HCT116 (cell line): ENCODE data around the gene SERPINA3. TPM values are rescaled to one million over a fixed set of nuclear protein-coding genes. Genes with fewer than 3 reads are reported as not detected.

Source experiments
- ATAC-seq: fragments of 200-7000 bp; cut with Tn5 transposase; 2 replicates; pipeline ENCODE4 v1.9.1; 2020; ENCODE audit warnings: mild to moderate bottlenecking, moderate library complexity
- BruUV-seq: library from RNA; stranded (reverse); fragments of 400-500 nt; replicated peaks from 2 replicates; lab custom pipeline; 2021; lab: Mats Ljungman, UMichigan
- CTCF ChIA-PET: fragments of 300-600 bp; sonication (Branson Sonifier 250); formaldehyde crosslinking; loops from one replicate; lab custom pipeline; 2021; ENCODE audit warnings: antibody characterized with exemption; lab: Charles Lee
- POLR2A ChIA-PET: fragments of 300-600, 350-600 bp; sonication (Branson Sonifier 250); formaldehyde crosslinking; loops from one replicate; lab custom pipeline; 2021; ENCODE audit warnings: antibody characterized with exemption; lab: Charles Lee
- RAD21 ChIA-PET, 2 experiments: fragments of 300-600 bp; sonication (Branson Sonifier 250); formaldehyde crosslinking; loops; one replicate each; lab custom pipeline; 2023; ENCODE audit warnings: low total read pairs in 2 of 2; ENCODE audit not compliant: uncharacterized antibody in 2 of 2, unreplicated experiment in 2 of 2, low non-redundant PET in 1 of 2; lab: Charles Lee
- DNase-seq: peaks from one replicate; pipeline ENCODE4 v3.0.0-alpha.2; 2010; ENCODE audit warnings: low read depth, low spot score
- H2AFZ ChIP-seq: fragments of 200-600 bp; shearing (Covaris generic), sonication (generic); 2 replicates; pipeline ENCODE4 v1.6.1; 2017; ENCODE audit warnings: low read depth, mixed run types, mixed read lengths, antibody characterized with exemption, low read length; ENCODE audit not compliant: poor library complexity, severe bottlenecking
- H3K27ac ChIP-seq: 2 replicates; pipeline ENCODE4 v1.5.1; 2012; ENCODE audit warnings: low read depth, low read length
- H3K27me3 ChIP-seq: fragments of 200-600 bp; sonication (generic); 2 replicates; pipeline ENCODE4 v1.6.1; 2016; ENCODE audit warnings: mixed run types, low read length, mixed read lengths; ENCODE audit not compliant: insufficient read depth
- H3K36me3 ChIP-seq, 2 experiments: fragments of 200-500 bp in 1 of 2; fragments of 200-600 bp in 1 of 2; sonication (Bioruptor generic) in 1 of 2; sonication (generic) in 1 of 2; 2 replicates each; pipeline versions ENCODE4 v1.5.1 to v1.6.1; 2014 to 2016; ENCODE audit warnings: low read length in 2 of 2, inconsistent platforms in 1 of 2, mixed read lengths in 1 of 2, mixed run types in 1 of 2; ENCODE audit not compliant: insufficient read depth in 2 of 2, control insufficient read depth in 1 of 2
- H3K4me1 ChIP-seq, 2 experiments: fragments of 200-600 bp in 1 of 2; sonication (generic) in 1 of 2; 2 replicates each; pipeline versions ENCODE4 v1.5.1 to v1.6.1; 2012 to 2017; ENCODE audit warnings: low read length in 2 of 2, inconsistent platforms in 1 of 2, mild to moderate bottlenecking in 1 of 2, mixed read lengths in 1 of 2, mixed run types in 1 of 2, moderate library complexity in 1 of 2; ENCODE audit not compliant: insufficient read depth in 2 of 2, control insufficient read depth in 1 of 2
- H3K4me2 ChIP-seq: fragments of 200-600 bp; sonication (generic); 2 replicates; pipeline ENCODE4 v1.6.1; 2017; ENCODE audit warnings: mixed run types, low read length, mixed read lengths
- H3K4me3 ChIP-seq, 2 experiments: fragments of 200-600 bp in 1 of 2; sonication (generic) in 1 of 2; replicated peaks in 1 of 2; 2 replicates each; pipeline ENCODE4 v1.5.1; 2011 to 2016; ENCODE audit warnings: low read length in 2 of 2, control low read depth in 1 of 2, low read depth in 1 of 2, mild to moderate bottlenecking in 1 of 2, mixed read lengths in 1 of 2, mixed run types in 1 of 2
- H3K79me2 ChIP-seq: fragments of 200-600 bp; sonication (generic); 2 replicates; pipeline ENCODE4 v1.6.1; 2017; ENCODE audit warnings: mild to moderate bottlenecking, mixed run types, low read length, moderate library complexity, mixed read lengths; ENCODE audit not compliant: insufficient read depth
- H3K9ac ChIP-seq: fragments of 200-600 bp; sonication (generic); 2 replicates; pipeline ENCODE4 v1.6.1; 2016; ENCODE audit warnings: low read length, mixed read lengths
- H3K9me2 ChIP-seq: fragments of 200-600 bp; sonication (generic), shearing (Covaris generic); 2 replicates; pipeline ENCODE4 v1.6.1; 2017; ENCODE audit warnings: mixed run types, mild to moderate bottlenecking, moderate library complexity; ENCODE audit not compliant: insufficient read depth
- H3K9me3 ChIP-seq, 2 experiments: fragments of 200-500 bp in 1 of 2; fragments of 200-600 bp in 1 of 2; sonication (Bioruptor generic) in 1 of 2; sonication (generic) in 1 of 2; 2 replicates each; pipeline ENCODE4 v1.6.1; 2014 to 2017; ENCODE audit warnings: low read length in 2 of 2, mixed read lengths in 2 of 2, inconsistent platforms in 1 of 2, low read depth in 1 of 2, mild to moderate bottlenecking in 1 of 2, mixed run types in 1 of 2, moderate library complexity in 1 of 2; ENCODE audit not compliant: control insufficient read depth in 1 of 2, insufficient read depth in 1 of 2
- H4K20me1 ChIP-seq: fragments of 200-600 bp; sonication (generic), shearing (Covaris generic); 2 replicates; pipeline ENCODE4 v1.6.1; 2017; ENCODE audit warnings: mixed run types, mild to moderate bottlenecking, moderate library complexity; ENCODE audit not compliant: insufficient read depth
- CEBPB ChIP-seq: IDR thresholded peaks from 2 replicates; pipeline ENCODE4 v1.6.1; 2012; ENCODE audit warnings: low read depth
- CTCF ChIP-seq, 3 experiments: fragments of 200-600 bp in 1 of 3; sonication (generic) in 1 of 3; IDR thresholded peaks in 2 of 3; conservative IDR thresholded peaks in 1 of 3; 2 replicates each; pipeline ENCODE4 v1.5.1; 2012 to 2017; ENCODE audit warnings: low read depth in 2 of 3, low read length in 2 of 3, antibody characterized with exemption in 1 of 3, borderline replicate concordance in 1 of 3, control low read depth in 1 of 3, mild to moderate bottlenecking in 1 of 3, mixed read lengths in 1 of 3, mixed run types in 1 of 3, moderate library complexity in 1 of 3; ENCODE audit not compliant: insufficient read depth in 1 of 3
- EGR1 ChIP-seq: IDR thresholded peaks from 2 replicates; pipeline ENCODE4 v1.6.1; 2012; ENCODE audit warnings: low read depth
- ELF1 ChIP-seq: IDR thresholded peaks from 2 replicates; pipeline ENCODE4 v1.6.1; 2012; ENCODE audit warnings: low read depth, borderline replicate concordance
- EZH2 ChIP-seq: fragments of 200-600 bp; sonication (generic); IDR thresholded peaks from 2 replicates; pipeline ENCODE4 v1.6.1; 2017; ENCODE audit warnings: antibody characterized with exemption, mixed run types
- RAD21 ChIP-seq: IDR thresholded peaks from 2 replicates; pipeline ENCODE4 v1.6.1; 2012; ENCODE audit warnings: low read depth, mild to moderate bottlenecking
- REST ChIP-seq: IDR thresholded peaks from 2 replicates; pipeline ENCODE4 v1.6.1; 2012; ENCODE audit warnings: low read depth
- SIN3A ChIP-seq: IDR thresholded peaks from 2 replicates; pipeline ENCODE4 v1.6.1; 2012; ENCODE audit warnings: low read depth
- SP1 ChIP-seq: IDR thresholded peaks from 2 replicates; pipeline ENCODE4 v1.6.1; 2012; ENCODE audit warnings: low read depth
- YY1 ChIP-seq: IDR thresholded peaks from 2 replicates; pipeline ENCODE4 v1.6.1; 2011; ENCODE audit warnings: low read length, low read depth, moderate library complexity, mild to moderate bottlenecking; ENCODE audit not compliant: insufficient replicate concordance; ENCODE audit errors: extremely low read depth
- intact Hi-C: fragments of 100-400 bp; cut with micrococcal nuclease; formaldehyde crosslinking; loops from 2 replicates; pipeline ENCODE4 v1.10.0; 2022
- total RNA-seq: library from RNA; stranded (reverse); gene quantifications from one replicate; pipeline ENCODE4 v1.2.1, GENCODE V29; 2021; ENCODE audit not compliant: unreplicated experiment

Gene SERPINA3
- total RNA-seq, 1 experiment from 2014 or later, result 4.3 TPM

GRCh38 chr14:94671870-94672444, 59.8 kb downstream of the SERPINA3 start:
- Histone ChIP-seq H3K9ac (no peak overlapping the region), H3K27me3 (no peaks in the 10 kb centered on the region), H3K4me2 (no peak overlapping the region), H3K4me1 (no peaks in the 10 kb centered on the region), H3K36me3 (no peaks in the 10 kb centered on the region), H3K27ac (no peak overlapping the region), H2AFZ (no peak overlapping the region), H4K20me1 (no peaks in the 10 kb centered on the region), H3K9me2 (no peaks in the 10 kb centered on the region), H3K79me2 (no peaks in the 10 kb centered on the region), H3K4me3 (no peak overlapping the region), H3K9me3 (no peaks in the 10 kb centered on the region)
- ATAC-seq, result peak; percentile 92
- no peak for DNase-seq
- RAD21 ChIA-PET, result interaction anchor here in 1 of 2 experiments (1.0 kb wide), 1 partner anchor 248 kb away, joined by 3 read pairs; no protein-coding TSS in a partner anchor
- POLR2A ChIA-PET, result interaction anchor here (0.9 kb wide), 1 partner anchor 12 kb away, joined by 3 read pairs; no protein-coding TSS in a partner anchor
- no TSS peak for BruUV-seq
- CTCF ChIA-PET, result interaction anchor here (1.2 to 1.7 kb wide), 6 partner anchors 9 to 540 kb away, joined by 3 to 7 read pairs (median 4); no protein-coding TSS in a partner anchor
- TF ChIP-seq YY1 (no peak), EGR1 (no peak), EZH2 (no peak), ELF1 (no peak), REST (no peak), SIN3A (no peak), SP1 (no peak), CTCF (IDR thresholded peaks at IDR 0.05 in 2 of 3, conservative IDR thresholded peaks at IDR 0.05 in 1 of 3; ENCODE audit: borderline replicate concordance in 1 of 3, insufficient read depth in 1 of 3, low read depth in 2 of 3, low read length in 2 of 3) (peak; percentile 37 to 48 (median 45); a peak in 5 of 6 replicates), CEBPB (no peak), RAD21 (peak; percentile 50; the same call in 1 of the 2 replicates)
- intact Hi-C loops, result no loop called here
